ENCODE measurements around the gene NDUFB5. TPM values are rescaled to one million over a fixed set of nuclear protein-coding genes. Genes with fewer than 3 reads are reported as not detected.
A peak's percentile ranks its signal among the peaks of the same experiment; 100 is the strongest.

NDUFB5 gene
- total and polyA plus RNA-seq, 4 experiments from 2014 or later = 55.7 to 121 (median 72.9) TPM

- Histone ChIP-seq H3K4me1 (ENCODE audit: insufficient read depth, low read length) (peaks cover 21% of the 10 kb centered on the region), H3K4me3 (ENCODE audit: low read length in 2 of 2) (peak within 1 kb of the TSS; percentile 77 to 82), H3K27ac (ENCODE audit: low read depth, low read length) (peak within 1 kb of the TSS; percentile 61), H3K9me3 (ENCODE audit: control insufficient read depth in 1 of 2, low read length in 2 of 2) (no peaks in the 10 kb centered on the region), H3K27me3 (ENCODE audit: insufficient read depth, low read length) (no peaks in the 10 kb centered on the region), H3K36me3 (ENCODE audit: insufficient read depth, low read length) (no peaks in the 10 kb centered on the region)
- Mint-ChIP-seq H3K36me3 (peaks cover 11 to 12% of the 10 kb centered on the region in 2 donors), H3K27me3 (no peaks in the 10 kb centered on the region), H3K4me3 (peak within 1 kb of the TSS; percentile 87 to 97 (median 96)), H3K27ac (peak within 1 kb of the TSS; percentile 87 to 96 (median 91)), H3K4me1 (peaks cover 23 to 44% (median 32%) of the 10 kb centered on the region in 4 donors), H3K9me3 (no peaks in the 10 kb centered on the region)
- POLR2A ChIA-PET (ENCODE audit: partially characterized antibody) = interaction anchor here (1.0 to 1.7 kb wide), 6 partner anchors 9 to 950 kb away, joined by 3 to 8 read pairs (median 4); partner anchors contain the start of genes ACTL6A, MRPL47, NDUFB5 and TTC14
- intact Hi-C loops (cut with micrococcal nuclease) = loop anchor here (1.0 to 5.0 kb wide), 5 partner anchors 48 to 1335 kb away; partner anchors contain the start of genes ACTL6A, DNAJC19, MRPL47 and NDUFB5
- CTCF ChIA-PET (ENCODE audit: partially characterized antibody) = interaction anchor here (1.2 kb wide), 1 partner anchor 90 kb away, joined by 3 read pairs; the partner anchor contains the start of gene ACTL6A
- DNase-seq = peak in 4 of 5 donors; percentile 67 to 81 (median 69)
Observed at GRCh38 chr3:179652447-179653095, 48.0 kb downstream of the NDUFB5 start, which contains the start of gene USP13. USP13 (plus strand) TSS chr3:179653040; CDS start chr3:179653226, 186 bp downstream.

GRCh38 chr3:179653096-179653797 is 48.7 kb downstream of the NDUFB5 start:
- H3K27ac ChIP-seq (ENCODE audit: low read depth, low read length) = peak overlapping the region; percentile 61
- H3K4me1 Mint-ChIP-seq = peaks cover 26 to 44% (median 34%) of the 10 kb centered on the region in 4 donors
- POLR2A ChIA-PET (ENCODE audit: partially characterized antibody) = interaction anchor here (0.6 to 1.7 kb wide), 9 partner anchors 9 to 949 kb away, joined by 3 to 8 read pairs (median 4); partner anchors contain the start of genes ACTL6A, MRPL47, NDUFB5 and TTC14
- DNase-seq = peak; percentile 64 to 72 (median 71)
- H3K27ac Mint-ChIP-seq = peak overlapping the region; percentile 87 to 96 (median 91)
- peaks cover 21% of the 10 kb centered on the region for H3K4me1 ChIP-seq (ENCODE audit: insufficient read depth, low read length)
- peak overlapping the region; percentile 77 to 82 for H3K4me3 ChIP-seq (ENCODE audit: low read length in 2 of 2)
- H3K4me3 Mint-ChIP-seq = peak overlapping the region; percentile 87 to 97 (median 96)
- intact Hi-C loops (cut with micrococcal nuclease) = loop anchor here (1.0 to 5.0 kb wide), 4 partner anchors 49 to 1334 kb away; partner anchors contain the start of genes DNAJC19, MRPL47, NDUFB5 and PIK3CA
- CTCF ChIA-PET (ENCODE audit: partially characterized antibody) = interaction anchor here (0.7 to 1.2 kb wide), 2 partner anchors 91 to 221 kb away, joined by 3 read pairs; partner anchors contain the start of gene ACTL6A
- no peaks in the 10 kb centered on the region for H3K36me3 ChIP-seq (ENCODE audit: insufficient read depth, low read length)
- H3K27me3 ChIP-seq (ENCODE audit: insufficient read depth, low read length) = no peaks in the 10 kb centered on the region
- H3K9me3 ChIP-seq (ENCODE audit: control insufficient read depth in 1 of 2, low read length in 2 of 2) = no peaks in the 10 kb centered on the region
- peaks cover 11 to 14% of the 10 kb centered on the region in 2 donors for H3K36me3 Mint-ChIP-seq
- no peaks in the 10 kb centered on the region for H3K9me3 Mint-ChIP-seq
- H3K27me3 Mint-ChIP-seq = no peaks in the 10 kb centered on the region

- H3K4me1 Mint-ChIP-seq = peaks cover 31 to 52% (median 41%) of the 10 kb centered on the region in 4 donors
- H3K27ac Mint-ChIP-seq = peak overlapping the region in 1 of 7 donors; percentile 27
- DNase-seq = no peak
- H3K9me3 Mint-ChIP-seq = no peaks in the 10 kb centered on the region
- ChIA-PET POLR2A (ENCODE audit: partially characterized antibody) (no interaction called here), CTCF (ENCODE audit: partially characterized antibody) (interaction anchor here (0.5 kb wide), 1 partner anchor 1972 kb away, joined by 3 read pairs; no protein-coding TSS in a partner anchor)
- H3K36me3 Mint-ChIP-seq = peaks cover 11 to 15% of the 10 kb centered on the region in 2 donors
- Histone ChIP-seq H3K27ac (ENCODE audit: low read depth, low read length) (no peak overlapping the region), H3K9me3 (ENCODE audit: control insufficient read depth in 1 of 2, low read length in 2 of 2) (no peaks in the 10 kb centered on the region), H3K36me3 (ENCODE audit: insufficient read depth, low read length) (no peaks in the 10 kb centered on the region), H3K27me3 (ENCODE audit: insufficient read depth, low read length) (no peaks in the 10 kb centered on the region), H3K4me1 (ENCODE audit: insufficient read depth, low read length) (peaks cover 21% of the 10 kb centered on the region), H3K4me3 (ENCODE audit: low read length in 2 of 2) (no peak overlapping the region)
- peak overlapping the region; percentile 18 to 97 (median 94) for H3K4me3 Mint-ChIP-seq
- intact Hi-C loops (cut with micrococcal nuclease) = no loop called here
- H3K27me3 Mint-ChIP-seq = no peaks in the 10 kb centered on the region
Observed at GRCh38 chr3:179655236-179655635, 50.6 kb downstream of the NDUFB5 start.

- Histone ChIP-seq H3K36me3 (ENCODE audit: insufficient read depth, low read length) (no peaks in the 10 kb centered on the region), H3K27me3 (ENCODE audit: insufficient read depth, low read length) (no peaks in the 10 kb centered on the region), H3K27ac (ENCODE audit: low read depth, low read length) (no peak overlapping the region), H3K9me3 (ENCODE audit: control insufficient read depth in 1 of 2, low read length in 2 of 2) (no peaks in the 10 kb centered on the region), H3K4me1 (ENCODE audit: insufficient read depth, low read length) (peaks cover 14% of the 10 kb centered on the region), H3K4me3 (ENCODE audit: low read length in 2 of 2) (no peak overlapping the region)
- intact Hi-C loops (cut with micrococcal nuclease) = no loop called here
- peaks cover 29 to 58% (median 41%) of the 10 kb centered on the region in 4 donors for H3K4me1 Mint-ChIP-seq
- peaks cover 6 to 15% of the 10 kb centered on the region in 2 donors for H3K36me3 Mint-ChIP-seq
- ChIA-PET CTCF (ENCODE audit: partially characterized antibody) (interaction anchor here (1.4 kb wide), 1 partner anchor 9 kb away, joined by 10 read pairs; no protein-coding TSS in a partner anchor), POLR2A (ENCODE audit: partially characterized antibody) (no interaction called here)
- H3K27ac Mint-ChIP-seq = peak overlapping the region in 1 of 7 donors; percentile 32
- no peak overlapping the region for H3K4me3 Mint-ChIP-seq
- H3K27me3 Mint-ChIP-seq = no peaks in the 10 kb centered on the region
- H3K9me3 Mint-ChIP-seq = no peaks in the 10 kb centered on the region
- DNase-seq = no peak
Observed at GRCh38 chr3:179658606-179659005, 54.0 kb downstream of the NDUFB5 start.

- POLR2A ChIA-PET (ENCODE audit: partially characterized antibody) = no interaction called here
- no peaks in the 10 kb centered on the region for H3K9me3 ChIP-seq (ENCODE audit: control insufficient read depth in 1 of 2, low read length in 2 of 2)
- peaks cover 29 to 43% (median 34%) of the 10 kb centered on the region in 4 donors for H3K4me1 Mint-ChIP-seq
- H3K27ac Mint-ChIP-seq = no peak overlapping the region
- no peak overlapping the region for H3K4me3 ChIP-seq (ENCODE audit: low read length in 2 of 2)
- H3K36me3 ChIP-seq (ENCODE audit: insufficient read depth, low read length) = no peaks in the 10 kb centered on the region
- H3K9me3 Mint-ChIP-seq = no peaks in the 10 kb centered on the region
- CTCF ChIA-PET (ENCODE audit: partially characterized antibody) = interaction anchor here (0.7 to 4.7 kb wide), 2 partner anchors 11 to 12 kb away, joined by 3 to 29 read pairs; no protein-coding TSS in a partner anchor
- H3K36me3 Mint-ChIP-seq = peaks cover 0 to 13% of the 10 kb centered on the region in 2 donors
- no peaks in the 10 kb centered on the region for H3K27me3 ChIP-seq (ENCODE audit: insufficient read depth, low read length)
- no peak overlapping the region for H3K27ac ChIP-seq (ENCODE audit: low read depth, low read length)
- DNase-seq = no peak
- no peaks in the 10 kb centered on the region for H3K27me3 Mint-ChIP-seq
- H3K4me3 Mint-ChIP-seq = no peak overlapping the region
- intact Hi-C loops (cut with micrococcal nuclease) = no loop called here
- no peaks in the 10 kb centered on the region for H3K4me1 ChIP-seq (ENCODE audit: insufficient read depth, low read length)
Observed at GRCh38 chr3:179660872-179661271, 56.3 kb downstream of the NDUFB5 start.

- DNase-seq = no peak
- Mint-ChIP-seq H3K27ac (no peak overlapping the region), H3K27me3 (no peaks in the 10 kb centered on the region), H3K4me3 (no peak overlapping the region), H3K9me3 (no peaks in the 10 kb centered on the region), H3K4me1 (peaks cover 30 to 37% (median 33%) of the 10 kb centered on the region in 4 donors), H3K36me3 (peaks cover 0 to 4% of the 10 kb centered on the region in 2 donors)
- H3K9me3 ChIP-seq (ENCODE audit: control insufficient read depth in 1 of 2, low read length in 2 of 2) = no peaks in the 10 kb centered on the region
- no peaks in the 10 kb centered on the region for H3K27me3 ChIP-seq (ENCODE audit: insufficient read depth, low read length)
- H3K36me3 ChIP-seq (ENCODE audit: insufficient read depth, low read length) = no peaks in the 10 kb centered on the region
- H3K4me3 ChIP-seq (ENCODE audit: low read length in 2 of 2) = no peak overlapping the region
- H3K4me1 ChIP-seq (ENCODE audit: insufficient read depth, low read length) = no peaks in the 10 kb centered on the region
- no peak overlapping the region for H3K27ac ChIP-seq (ENCODE audit: low read depth, low read length)
- ChIA-PET CTCF (ENCODE audit: partially characterized antibody) (interaction anchor here (4.7 kb wide), 1 partner anchor 12 kb away, joined by 29 read pairs; no protein-coding TSS in a partner anchor), POLR2A (ENCODE audit: partially characterized antibody) (interaction anchor here (1.0 kb wide), 1 partner anchor 9 kb away, joined by 3 read pairs; the partner anchor contains the start of gene USP13)
- intact Hi-C loops (cut with micrococcal nuclease) = no loop called here
Observed at GRCh38 chr3:179661777-179662176, 57.2 kb downstream of the NDUFB5 start.

Data from CD4-positive, alpha-beta memory T cell (primary cell).